Mesendoderm (in vitro differentiated cells): Measurements from ENCODE around the gene MTHFD2.

Source experiments
- DNase-seq: peaks from one replicate; pipeline ENCODE4 v3.0.0; 2013
- H2AK5ac ChIP-seq: 2 replicates; pipeline ENCODE4 v1.6.1; 2013; ENCODE audit warnings: low read length, inconsistent platforms
- H2BK120ac ChIP-seq: 2 replicates; pipeline ENCODE4 v1.6.1; 2013; ENCODE audit warnings: low read depth, mild to moderate bottlenecking, low read length, moderate library complexity, mixed read lengths
- H2BK15ac ChIP-seq: replicated peaks from 2 replicates; pipeline ENCODE4 v1.6.1; 2013; ENCODE audit warnings: low read depth, mild to moderate bottlenecking, moderate library complexity
- H2BK5ac ChIP-seq: 2 replicates; pipeline ENCODE4 v1.6.1; 2013; ENCODE audit warnings: low read length, inconsistent platforms
- H3K18ac ChIP-seq: 2 replicates; pipeline ENCODE4 v1.6.1; 2013; ENCODE audit warnings: mild to moderate bottlenecking, low read length, mixed read lengths
- H3K23ac ChIP-seq: one replicate; pipeline ENCODE4 v1.6.1; 2013; ENCODE audit warnings: low read length
- H3K27ac ChIP-seq: 2 replicates; pipeline ENCODE4 v1.5.1; 2013; ENCODE audit warnings: low read depth, mild to moderate bottlenecking, inconsistent platforms, low read length, moderate library complexity
- H3K27me3 ChIP-seq: 2 replicates; pipeline ENCODE4 v1.6.1; 2013; ENCODE audit warnings: low read length, control low read depth, mild to moderate bottlenecking, inconsistent platforms; ENCODE audit not compliant: insufficient read depth, poor library complexity
- H3K36me3 ChIP-seq: 2 replicates; pipeline ENCODE4 v1.6.1; 2013; ENCODE audit warnings: low read length, inconsistent platforms; ENCODE audit not compliant: control insufficient read depth, insufficient read depth
- H3K4ac ChIP-seq: one replicate; pipeline ENCODE4 v1.6.1; 2013; ENCODE audit warnings: low read depth, mild to moderate bottlenecking, low read length, moderate library complexity
- H3K4me1 ChIP-seq: 2 replicates; pipeline ENCODE4 v1.6.1; 2013; ENCODE audit warnings: low read depth, low read length, inconsistent platforms; ENCODE audit not compliant: control insufficient read depth
- H3K4me2 ChIP-seq: 2 replicates; pipeline ENCODE4 v1.6.1; 2013; ENCODE audit warnings: low read length
- H3K4me3 ChIP-seq: 2 replicates; pipeline ENCODE4 v1.5.1; 2013; ENCODE audit warnings: mild to moderate bottlenecking, low read length
- H3K56ac ChIP-seq: one replicate; pipeline ENCODE4 v1.6.1; 2013; ENCODE audit warnings: low read length
- H3K79me1 ChIP-seq: 2 replicates; pipeline ENCODE4 v1.6.1; 2013; ENCODE audit warnings: low read length, inconsistent platforms
- H3K79me2 ChIP-seq: 2 replicates; pipeline ENCODE4 v1.6.1; 2013; ENCODE audit warnings: mild to moderate bottlenecking, low read length; ENCODE audit not compliant: control insufficient read depth, insufficient read depth
- H3K9ac ChIP-seq: 2 replicates; pipeline ENCODE4 v1.6.1; 2013; ENCODE audit warnings: low read length, inconsistent platforms
- H4K5ac ChIP-seq: one replicate; pipeline ENCODE4 v1.6.1; 2013; ENCODE audit warnings: low read length
- H4K8ac ChIP-seq: one replicate; pipeline ENCODE4 v1.6.1; 2013; ENCODE audit warnings: low read depth, mild to moderate bottlenecking, control low read depth, low read length, moderate library complexity
- whole genome bisulfite sequencing: extraction: QIAGEN DNeasy Blood & Tissue Kit; methylation state at CpG from one replicate; pipeline ENCODE4 v1.1.7; 2013; ENCODE audit warnings: low lambda C conversion rate, missing lambda C conversion rate; ENCODE audit not compliant: insufficient coverage; ENCODE audit errors: extremely low coverage; 5-methylcytosine and 5-hydroxymethylcytosine counted together

The MTHFD2 gene

GRCh38 chr2:74253306-74253970 is 55.0 kb downstream of the MTHFD2 start:
- no peaks in the 10 kb centered on the region for H3K79me1 ChIP-seq

GRCh38 chr2:74253971-74254310 is 55.5 kb downstream of the MTHFD2 start:
- H3K56ac ChIP-seq: no peak overlapping the region
- no peak overlapping the region for H3K27ac ChIP-seq
- H3K18ac ChIP-seq: no peak overlapping the region
- H3K4me3 ChIP-seq: no peak overlapping the region
- no peak for DNase-seq
- H2BK5ac ChIP-seq: no peak overlapping the region
- no peak overlapping the region for H3K4ac ChIP-seq
- no peak overlapping the region for H3K4me2 ChIP-seq
- H4K8ac ChIP-seq: no peak overlapping the region
- H2BK15ac ChIP-seq: no peak overlapping the region
- H3K79me2 ChIP-seq: no peaks in the 10 kb centered on the region
- H3K27me3 ChIP-seq: no peaks in the 10 kb centered on the region
- H3K23ac ChIP-seq: no peak overlapping the region
- H4K5ac ChIP-seq: no peak overlapping the region
- H3K36me3 ChIP-seq: no peaks in the 10 kb centered on the region
- no peak overlapping the region for H2BK120ac ChIP-seq
- no peaks in the 10 kb centered on the region for H3K4me1 ChIP-seq
- no CpG with 5 or more reads among the region's 4 CpGs for WGBS
- no peak overlapping the region for H2AK5ac ChIP-seq
- no peak overlapping the region for H3K9ac ChIP-seq
- no peaks in the 10 kb centered on the region for H3K79me1 ChIP-seq

More at GRCh38 chr2:74253306-74253970, 55.0 kb downstream of the MTHFD2 start:
- Histone ChIP-seq H3K4me2 (no peak overlapping the region), H3K4ac (no peak overlapping the region), H3K9ac (no peak overlapping the region), H2BK5ac (no peak overlapping the region), H2BK120ac (no peak overlapping the region), H2BK15ac (no peak overlapping the region), H4K5ac (no peak overlapping the region), H3K18ac (no peak overlapping the region), H3K4me3 (no peak overlapping the region), H2AK5ac (no peak overlapping the region), H3K56ac (no peak overlapping the region), H3K36me3 (no peaks in the 10 kb centered on the region), H3K27me3 (no peaks in the 10 kb centered on the region), H3K79me2 (no peaks in the 10 kb centered on the region), H4K8ac (no peak overlapping the region), H3K27ac (no peak overlapping the region), H3K23ac (no peak overlapping the region), H3K4me1 (no peaks in the 10 kb centered on the region)
- DNase-seq: no peak
- WGBS: no CpG with 5 or more reads among the region's 7 CpGs

- Histone ChIP-seq H3K4me2 (no peak overlapping the region), H3K4me1 (peaks cover 6% of the 10 kb centered on the region), H3K27me3 (no peaks in the 10 kb centered on the region), H4K8ac (no peak overlapping the region), H2BK15ac (no peak overlapping the region), H2BK120ac (no peak overlapping the region), H3K23ac (no peak overlapping the region), H3K27ac (no peak overlapping the region), H3K36me3 (no peaks in the 10 kb centered on the region), H3K4ac (no peak overlapping the region), H3K18ac (no peak overlapping the region), H3K79me2 (no peaks in the 10 kb centered on the region), H3K9ac (no peak overlapping the region), H2BK5ac (no peak overlapping the region), H2AK5ac (no peak overlapping the region), H3K79me1 (no peaks in the 10 kb centered on the region), H4K5ac (no peak overlapping the region), H3K4me3 (no peak overlapping the region), H3K56ac (no peak overlapping the region)
- no peak for DNase-seq
- no CpG with 5 or more reads among the region's 18 CpGs for WGBS
These were observed 57.3 kb downstream of the MTHFD2 start for GRCh38 chr2:74255660-74256213.

GRCh38 chr2:74259191-74259590 is 60.8 kb downstream of the MTHFD2 start:
- Histone ChIP-seq H2BK15ac (no peak overlapping the region), H4K5ac (no peak overlapping the region), H2BK120ac (no peak overlapping the region), H3K36me3 (no peaks in the 10 kb centered on the region), H3K56ac (no peak overlapping the region), H3K79me2 (no peaks in the 10 kb centered on the region), H3K27me3 (no peaks in the 10 kb centered on the region), H2BK5ac (no peak overlapping the region), H3K27ac (no peak overlapping the region), H3K18ac (no peak overlapping the region), H3K4me1 (peaks cover 11% of the 10 kb centered on the region), H3K4me3 (no peak overlapping the region), H3K23ac (no peak overlapping the region), H2AK5ac (no peak overlapping the region), H3K4me2 (no peak overlapping the region), H4K8ac (no peak overlapping the region), H3K4ac (no peak overlapping the region), H3K79me1 (no peaks in the 10 kb centered on the region), H3K9ac (no peak overlapping the region)
- no peak for DNase-seq
- WGBS: no CpG with 5 or more reads among the region's 3 CpGs

GRCh38 chr2:74259733-74260132 is 61.3 kb downstream of the MTHFD2 start:
- Histone ChIP-seq H3K23ac (no peak overlapping the region), H3K4me2 (no peak overlapping the region), H2BK5ac (no peak overlapping the region), H3K36me3 (no peaks in the 10 kb centered on the region), H3K56ac (no peak overlapping the region), H3K79me1 (no peaks in the 10 kb centered on the region), H4K8ac (no peak overlapping the region), H3K79me2 (no peaks in the 10 kb centered on the region), H3K27ac (no peak overlapping the region), H2BK15ac (no peak overlapping the region), H2BK120ac (no peak overlapping the region), H3K4ac (no peak overlapping the region), H4K5ac (no peak overlapping the region), H2AK5ac (no peak overlapping the region), H3K4me3 (no peak overlapping the region), H3K4me1 (peaks cover 11% of the 10 kb centered on the region), H3K9ac (no peak overlapping the region), H3K27me3 (no peaks in the 10 kb centered on the region), H3K18ac (no peak overlapping the region)
- WGBS: no CpG with 5 or more reads among the region's 4 CpGs
- no peak for DNase-seq

- Histone ChIP-seq H3K56ac (no peak overlapping the region), H2BK15ac (no peak overlapping the region), H3K4me3 (no peak overlapping the region), H3K4ac (no peak overlapping the region), H3K79me1 (no peaks in the 10 kb centered on the region), H4K5ac (no peak overlapping the region), H3K4me1 (peaks cover 11% of the 10 kb centered on the region), H2AK5ac (no peak overlapping the region), H3K18ac (no peak overlapping the region), H4K8ac (no peak overlapping the region), H2BK5ac (no peak overlapping the region), H2BK120ac (no peak overlapping the region), H3K23ac (no peak overlapping the region), H3K27me3 (no peaks in the 10 kb centered on the region), H3K9ac (no peak overlapping the region), H3K36me3 (no peaks in the 10 kb centered on the region), H3K79me2 (no peaks in the 10 kb centered on the region), H3K4me2 (no peak overlapping the region), H3K27ac (no peak overlapping the region)
- no peak for DNase-seq
- no CpG with 5 or more reads among the region's 2 CpGs for WGBS
These were observed 62.1 kb downstream of the MTHFD2 start for GRCh38 chr2:74260495-74260894.
